ENCODE results near the gene IL18BP.

GRCh38 chr11:71992136-71992730 lies 6.5 kb upstream of the IL18BP start:
- TF ChIP-seq CTCF (conservative IDR thresholded peaks at IDR 0.05 in 1 of 2, IDR thresholded peaks at IDR 0.05 in 1 of 2; ENCODE audit: extremely low read depth in 1 of 2, insufficient read depth in 1 of 2, low read depth in 1 of 2, low read length in 2 of 2) (no peak), EZH2 (IDR thresholded peaks at IDR 0.05; ENCODE audit: borderline replicate concordance, low read length) (no peak)

All from mammary epithelial cell (primary cell).